OCI-M1 (cell line): Measurements from ENCODE around the gene PPP1R13B.
A peak's percentile ranks its signal among the peaks of the same experiment; 100 is the strongest.

Experiments
- DNase-seq: peaks from one replicate; lab custom pipeline; 2025; lab: John Stamatoyannopoulos, UW

Gene PPP1R13B

GRCh38 chr14:103836976-103837725 is 10.2 kb downstream of the PPP1R13B start:
- DNase-seq, result no peak

DNA sequence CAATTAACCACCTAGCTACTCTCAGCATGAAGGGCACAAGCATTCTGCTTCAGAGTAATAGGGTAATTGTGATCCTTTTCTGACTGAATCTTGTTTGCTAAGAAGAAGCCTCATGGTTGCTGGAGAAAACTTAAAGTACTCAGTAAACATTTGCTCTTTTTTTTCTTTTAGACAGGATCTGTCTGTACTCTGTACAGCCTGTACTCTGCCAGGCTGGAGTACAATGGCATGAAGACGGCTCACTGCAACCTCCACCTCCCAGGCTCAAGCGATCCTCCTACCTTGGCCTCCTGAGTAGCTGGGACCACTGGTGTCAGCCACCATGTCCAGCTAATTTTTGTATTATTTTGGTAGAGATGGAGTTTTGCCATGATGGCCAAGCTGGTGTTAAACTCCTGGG is 12.4 kb downstream of the PPP1R13B start:
- no peak for DNase-seq

- no peak for DNase-seq
These were observed 13.7 kb downstream of the PPP1R13B start for GRCh38 chr14:103833711-103834110.

DNA sequence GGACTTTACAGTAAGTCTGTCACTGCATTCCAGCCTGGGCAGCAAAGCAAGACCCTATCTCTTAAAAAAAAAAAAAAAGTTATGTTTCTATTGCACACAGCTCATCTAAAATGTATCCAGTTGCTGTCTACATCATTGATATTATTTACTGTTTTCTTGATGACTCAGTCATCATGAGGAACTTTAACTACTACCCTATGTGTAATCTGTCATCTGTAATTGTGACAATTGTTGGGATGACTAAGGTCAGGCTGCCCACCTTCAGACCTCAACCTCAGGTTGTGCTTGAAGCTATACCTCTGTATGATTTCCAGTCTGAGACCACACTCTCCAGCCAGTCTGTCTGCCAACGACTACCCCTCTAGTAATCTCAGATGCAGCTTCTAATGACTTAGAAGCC is 15.3 kb downstream of the PPP1R13B start:
- no peak for DNase-seq

- no peak for DNase-seq
These were observed 16.7 kb downstream of the PPP1R13B start for GRCh38 chr14:103830511-103831270.

GRCh38 chr14:103828315-103828967 is 18.9 kb downstream of the PPP1R13B start:
- peak; percentile 7 for DNase-seq

DNA sequence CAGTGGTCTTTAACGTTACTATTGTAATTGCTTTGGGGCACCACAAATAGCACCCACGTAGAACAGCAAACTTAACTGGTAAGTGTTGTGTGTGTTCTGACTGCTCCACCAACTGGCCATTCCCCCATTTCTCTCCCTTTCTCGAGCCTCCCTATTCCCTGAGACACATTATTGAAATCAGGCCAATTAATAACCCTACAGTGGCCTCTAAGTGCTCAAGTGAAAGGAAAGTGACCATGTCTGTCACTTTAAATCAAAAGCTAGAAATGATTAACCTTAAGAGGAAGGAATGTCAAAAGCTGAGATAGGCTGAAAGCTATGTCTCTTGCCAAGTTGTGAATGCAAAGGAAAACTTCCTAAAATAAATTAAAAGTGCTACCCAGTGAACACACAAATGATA is 22.3 kb downstream of the PPP1R13B start:
- DNase-seq, result no peak

- no peak for DNase-seq
These were observed 26.5 kb downstream of the PPP1R13B start for GRCh38 chr14:103820908-103821307.

DNA sequence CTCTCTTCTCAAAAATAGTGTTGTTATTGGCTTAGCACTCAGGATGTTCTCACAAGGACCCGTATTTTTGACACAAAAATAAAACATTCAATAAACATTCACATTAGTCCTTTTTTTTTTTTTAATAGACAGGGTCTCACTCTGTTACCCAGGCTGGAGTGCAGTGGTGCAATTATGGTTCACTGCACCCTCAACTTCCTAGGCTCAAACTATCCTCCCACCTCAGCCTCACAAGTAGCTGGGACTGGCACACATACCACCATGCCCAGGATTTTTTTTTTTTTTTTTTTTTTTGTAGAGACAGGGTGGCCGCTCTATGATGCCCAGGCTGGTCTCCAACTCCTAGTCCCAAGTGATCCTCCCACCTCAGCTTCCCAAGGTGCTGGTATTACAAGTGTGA is 27.0 kb downstream of the PPP1R13B start:
- no peak for DNase-seq

- DNase-seq, result no peak
These were observed 27.7 kb downstream of the PPP1R13B start for GRCh38 chr14:103819503-103820307.

GRCh38 chr14:103818870-103819269 is 28.5 kb downstream of the PPP1R13B start:
- no peak for DNase-seq

DNA sequence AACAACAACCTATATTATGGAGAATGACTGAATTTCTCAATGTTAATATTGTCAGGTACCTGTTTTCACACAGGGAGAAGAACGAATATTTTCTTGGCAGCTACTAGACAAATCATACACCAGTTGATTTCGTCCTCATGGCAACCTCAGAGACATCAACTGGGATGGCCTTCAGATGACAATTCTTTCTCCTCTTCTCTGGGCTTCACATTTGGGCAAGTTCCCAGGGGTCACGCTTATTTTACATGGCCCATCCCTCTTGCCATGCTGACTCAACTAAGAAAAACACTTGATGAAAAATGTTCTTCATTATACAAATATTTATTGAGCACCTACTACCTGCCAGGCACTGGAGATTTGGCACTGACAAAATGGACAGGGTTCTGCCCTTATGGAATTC is 29.0 kb downstream of the PPP1R13B start:
- no peak for DNase-seq

DNA sequence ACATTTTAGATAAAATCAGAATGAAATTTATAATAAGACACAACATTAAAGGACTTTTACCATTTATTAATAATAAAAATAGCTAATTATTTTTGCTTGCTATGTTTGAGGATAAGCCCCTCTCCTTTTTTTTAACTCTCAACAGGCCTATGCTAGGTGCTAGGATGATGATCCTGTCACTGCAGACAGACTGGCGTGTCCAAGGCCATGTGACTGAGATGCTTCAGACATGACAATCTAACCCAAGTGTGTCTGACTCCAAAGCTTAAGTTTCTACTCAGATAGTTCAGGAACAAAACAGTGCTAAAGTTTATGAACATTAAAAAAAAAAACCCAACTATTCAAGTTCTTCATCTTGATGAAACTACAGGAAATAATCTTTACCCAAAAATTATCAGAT is 29.8 kb downstream of the PPP1R13B start:
- no peak for DNase-seq

DNA sequence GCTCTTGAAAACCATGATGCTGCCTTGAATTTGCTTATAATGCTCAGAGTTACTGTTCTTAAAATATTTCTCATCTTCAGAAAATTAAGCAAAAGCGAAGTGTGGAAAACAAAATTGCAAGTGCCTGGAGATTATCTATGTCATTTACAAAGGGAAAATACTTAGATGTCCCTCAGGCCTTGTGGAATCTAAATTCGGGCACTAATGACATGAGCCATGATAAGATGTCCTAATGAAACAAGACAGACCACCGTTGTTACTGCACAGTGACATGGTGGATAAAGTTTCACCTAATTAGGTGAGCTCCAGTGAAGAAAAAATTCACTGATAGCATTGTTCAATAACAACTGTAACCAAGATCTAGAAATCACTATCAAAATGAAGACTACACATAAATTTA is 30.4 kb downstream of the PPP1R13B start:
- DNase-seq, result no peak

- no peak for DNase-seq
These were observed 32.1 kb downstream of the PPP1R13B start for GRCh38 chr14:103815253-103815652.

- no peak for DNase-seq
These were observed 36.2 kb downstream of the PPP1R13B start for GRCh38 chr14:103811189-103811588.

DNA sequence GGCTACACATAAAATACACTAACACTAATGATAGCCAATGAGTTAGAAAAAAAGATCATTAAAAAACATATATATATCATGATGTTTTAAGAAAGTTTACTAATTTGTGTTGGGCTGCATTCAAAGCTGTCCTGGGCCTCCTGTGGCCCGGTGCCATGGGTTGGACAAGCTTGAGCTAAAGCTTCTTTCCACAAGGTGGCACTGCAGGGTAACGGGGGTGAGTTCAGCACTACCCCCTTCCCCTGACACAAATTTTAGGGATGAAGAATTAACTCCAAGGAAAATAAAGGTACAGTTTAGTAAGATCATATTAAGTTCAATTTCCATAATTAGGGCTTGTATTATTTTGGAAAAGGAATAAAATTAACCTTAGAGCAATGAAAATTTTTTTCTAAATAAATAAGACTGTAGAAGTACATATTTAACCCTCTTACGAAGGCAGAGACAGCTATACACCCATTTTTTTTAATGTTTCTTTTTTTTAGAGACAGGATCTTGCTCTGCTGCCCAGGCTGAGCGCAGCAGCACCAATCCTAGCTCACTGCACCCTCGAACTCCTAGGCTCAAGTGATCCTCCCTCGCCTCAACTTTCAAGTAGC is 38.9 kb downstream of the PPP1R13B start:
- peak; percentile 72 for DNase-seq

DNA sequence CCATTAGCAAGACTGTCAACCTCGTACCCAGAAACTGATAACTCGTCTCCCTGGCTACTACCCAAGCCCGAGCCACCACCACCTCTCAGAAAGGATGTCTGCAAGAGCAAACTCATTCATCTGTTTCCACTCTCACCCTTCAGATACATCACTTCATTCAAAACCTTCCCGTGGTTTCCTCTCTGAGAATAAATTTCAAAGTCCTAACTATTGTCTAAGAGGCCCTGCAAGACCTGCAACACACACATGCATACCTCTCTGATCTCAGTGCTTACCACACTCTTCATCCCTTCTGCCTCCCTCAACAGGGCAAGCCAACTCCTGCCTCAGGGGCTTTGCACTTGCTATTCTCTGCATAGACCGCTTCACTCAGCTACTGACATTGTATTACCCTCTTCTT is 40.6 kb downstream of the PPP1R13B start:
- no peak for DNase-seq

DNA sequence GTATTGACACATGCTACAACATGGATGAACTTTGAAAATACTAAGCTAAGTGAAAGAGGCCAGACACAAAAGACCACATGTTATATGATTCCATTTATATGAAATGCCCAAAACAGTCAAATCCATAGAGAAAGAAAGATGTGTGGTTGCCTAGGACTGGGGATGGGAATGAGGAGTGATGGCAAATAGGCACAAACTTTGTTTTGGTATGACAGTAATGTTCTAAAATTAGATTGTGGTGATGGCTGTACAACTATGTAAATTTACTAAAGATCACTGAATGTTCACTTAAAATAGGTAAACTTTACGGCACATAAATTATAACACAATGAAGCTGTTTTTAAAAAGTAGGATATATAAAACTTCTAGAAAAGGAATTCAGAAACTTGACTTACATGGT is 41.7 kb downstream of the PPP1R13B start:
- DNase-seq, result no peak

- no peak for DNase-seq
These were observed 43.7 kb downstream of the PPP1R13B start for GRCh38 chr14:103803661-103804060.

DNA sequence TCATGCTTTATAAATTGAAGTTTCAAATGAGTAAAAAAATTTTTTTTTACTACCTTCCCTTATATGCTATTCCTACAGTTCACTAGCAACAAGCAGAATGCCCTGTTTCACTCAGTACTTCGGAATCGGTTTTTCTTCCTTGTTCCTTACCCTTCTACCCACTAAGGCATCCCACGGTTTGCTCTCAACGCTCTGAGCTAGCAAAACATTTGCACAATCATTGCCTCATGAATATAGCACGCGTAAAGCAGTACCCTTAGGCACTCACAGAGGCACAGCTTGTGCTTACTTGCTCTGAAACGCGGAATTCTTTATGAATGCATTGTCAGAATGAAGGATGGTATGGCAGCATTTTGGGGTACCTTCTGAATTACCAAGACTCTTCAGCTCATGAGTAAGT is 45.0 kb downstream of the PPP1R13B start:
- DNase-seq, result no peak

- DNase-seq, result peak; percentile 7
These were observed 45.9 kb downstream of the PPP1R13B start for GRCh38 chr14:103801459-103801858.
